ENCODE results near the gene ARL4C. TPM values are rescaled to one million over a fixed set of nuclear protein-coding genes. Genes with fewer than 3 reads are reported as not detected.

The ARL4C gene
- total and polyA plus RNA-seq, 2 of the 8 experiments (the other 6 are each of a cell fraction or from before 2014, with no cell fraction given): 7.0 to 16.9 TPM

GRCh38 chr2:234474654-234475053 is 22.2 kb downstream of the ARL4C start (continued):
- TF ChIP-seq PHF8 (conservative IDR thresholded peaks at IDR 0.05; ENCODE audit: low read depth, low read length) (no peak), ATF2 (IDR thresholded peaks at IDR 0.05; ENCODE audit: low read length) (no peak)
